Stimulated activated naive B cell treated with anti-CD40 and anti-IgM and Interleukin-4, amounts not matched to agents 10 μg/mL and 1 μg/mL and 100 μg/mL, for 72 hours (primary cell): Measurements from ENCODE around the gene DOLPP1.

ENCODE experiments used
- ATAC-seq, 2 donors: fragments of 150-1000 bp; cut with Tn5 transposase; replicated peaks; 2 replicates each; pipeline ENCODE4 v1.10.0; 2021; ENCODE audit warnings: moderate library complexity in 1 of 2
- DNase-seq: peaks from one replicate; pipeline ENCODE4 v3.0.0; 2021
- H3K27ac Mint-ChIP-seq: one replicate; pipeline ENCODE4 v1.8.0; 2022; ENCODE audit warnings: mild to moderate bottlenecking, mixed read lengths
- H3K27me3 Mint-ChIP-seq, 2 donors: one replicate each; pipeline ENCODE4 v1.8.0; 2022; ENCODE audit warnings: mixed read lengths in 2 of 2
- H3K36me3 Mint-ChIP-seq, 2 donors: one replicate each; pipeline ENCODE4 v1.8.0; 2022; ENCODE audit warnings: mixed read lengths in 2 of 2, mild to moderate bottlenecking in 1 of 2
- H3K4me1 Mint-ChIP-seq, 2 donors: one replicate each; pipeline ENCODE4 v1.8.0; 2022; ENCODE audit warnings: mixed read lengths in 2 of 2, mild to moderate bottlenecking in 1 of 2
- H3K4me3 Mint-ChIP-seq, 2 donors: one replicate each; pipeline ENCODE4 v1.8.0; 2022; ENCODE audit warnings: mild to moderate bottlenecking in 2 of 2, mixed read lengths in 2 of 2, moderate library complexity in 1 of 2
- H3K9me3 Mint-ChIP-seq, 2 donors: one replicate each; pipeline ENCODE4 v1.8.0; 2022; ENCODE audit warnings: mixed read lengths in 2 of 2, mild to moderate bottlenecking in 1 of 2

Gene DOLPP1

GRCh38 chr9:129054163-129054851 is 26.6 kb upstream of the DOLPP1 start:
- no peak overlapping the region for H3K4me3 Mint-ChIP-seq
- H3K36me3 Mint-ChIP-seq = peaks cover 18 to 26% of the 10 kb centered on the region in 2 donors
- H3K9me3 Mint-ChIP-seq = no peaks in the 10 kb centered on the region
- no peaks in the 10 kb centered on the region for H3K27me3 Mint-ChIP-seq
- no peak overlapping the region for H3K27ac Mint-ChIP-seq
- H3K4me1 Mint-ChIP-seq = peaks cover 0 to 5% of the 10 kb centered on the region in 2 donors
- DNase-seq = no peak
- ATAC-seq = no peak

- Mint-ChIP-seq H3K36me3 (peaks cover 19 to 33% of the 10 kb centered on the region in 2 donors), H3K4me3 (no peak overlapping the region), H3K9me3 (no peaks in the 10 kb centered on the region), H3K4me1 (peaks cover 0 to 7% of the 10 kb centered on the region in 2 donors), H3K27me3 (no peaks in the 10 kb centered on the region), H3K27ac (no peak overlapping the region)
- ATAC-seq (peak in 1 of 2 donors; percentile 27), DNase-seq (no peak)
Observed at GRCh38 chr9:129058965-129059795, 21.7 kb upstream of the DOLPP1 start.

GRCh38 chr9:129059796-129060785 is 20.8 kb upstream of the DOLPP1 start:
- Mint-ChIP-seq H3K36me3 (peaks cover 18 to 30% of the 10 kb centered on the region in 2 donors), H3K4me3 (no peak overlapping the region), H3K27me3 (no peaks in the 10 kb centered on the region), H3K4me1 (peaks cover 0 to 7% of the 10 kb centered on the region in 2 donors), H3K27ac (no peak overlapping the region), H3K9me3 (no peaks in the 10 kb centered on the region)
- DNase-seq (no peak), ATAC-seq (no peak)

DNA sequence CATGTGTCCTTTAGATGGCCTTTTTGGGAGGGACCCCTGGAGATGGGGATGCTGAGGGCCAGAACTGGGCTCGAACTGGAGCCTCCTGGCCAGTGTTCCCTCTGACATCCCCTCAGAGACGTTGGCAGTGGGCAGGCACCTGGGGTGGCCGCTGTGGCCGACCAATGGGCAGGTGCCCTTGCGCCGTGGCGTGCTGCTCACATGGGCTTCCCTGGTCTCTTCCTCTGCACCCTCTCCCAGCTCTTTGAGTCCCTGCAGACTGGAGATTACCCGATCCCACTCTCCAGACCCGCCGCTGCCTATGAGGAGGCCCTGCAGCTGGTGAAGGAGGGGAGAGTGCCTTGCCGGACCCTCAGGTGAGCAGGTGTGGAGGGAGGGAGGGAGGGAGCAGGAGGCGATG is 19.9 kb upstream of the DOLPP1 start:
- no peak for DNase-seq
- Mint-ChIP-seq H3K36me3 (peaks cover 22 to 38% of the 10 kb centered on the region in 2 donors), H3K4me1 (peaks cover 0 to 7% of the 10 kb centered on the region in 2 donors), H3K4me3 (no peak overlapping the region), H3K9me3 (no peaks in the 10 kb centered on the region), H3K27me3 (no peaks in the 10 kb centered on the region), H3K27ac (no peak overlapping the region)
- ATAC-seq = no peak

DNA sequence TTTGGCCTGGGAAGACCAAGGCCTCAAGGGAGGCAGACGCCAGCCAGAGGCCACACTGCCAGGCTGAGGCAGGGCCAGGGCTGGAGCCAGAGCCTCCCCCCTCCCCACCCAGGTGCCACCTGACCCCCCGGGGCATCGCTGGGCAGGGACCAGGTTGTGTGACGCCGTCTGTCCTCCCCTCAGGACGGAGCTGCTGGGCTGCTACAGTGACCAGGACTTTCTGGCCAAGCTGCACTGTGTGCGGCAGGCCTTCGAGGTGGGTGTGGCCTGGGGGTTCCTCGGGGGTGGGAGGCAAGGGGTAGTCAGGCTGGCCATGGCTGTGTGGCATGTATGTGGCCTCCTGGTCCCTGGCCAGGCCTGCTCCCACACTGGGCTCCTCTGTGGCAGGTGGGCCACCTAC is 17.9 kb upstream of the DOLPP1 start:
- DNase-seq = no peak
- no peak for ATAC-seq
- H3K27me3 Mint-ChIP-seq = no peaks in the 10 kb centered on the region
- no peak overlapping the region for H3K4me3 Mint-ChIP-seq
- no peak overlapping the region for H3K27ac Mint-ChIP-seq
- H3K9me3 Mint-ChIP-seq = no peaks in the 10 kb centered on the region
- peaks cover 30 to 34% of the 10 kb centered on the region in 2 donors for H3K36me3 Mint-ChIP-seq
- H3K4me1 Mint-ChIP-seq = peaks cover 2 to 9% of the 10 kb centered on the region in 2 donors

- no peak for DNase-seq
- Mint-ChIP-seq H3K9me3 (no peaks in the 10 kb centered on the region), H3K27me3 (no peaks in the 10 kb centered on the region), H3K4me3 (no peak overlapping the region), H3K36me3 (peaks cover 34 to 36% of the 10 kb centered on the region in 2 donors), H3K27ac (no peak overlapping the region), H3K4me1 (peaks cover 15 to 16% of the 10 kb centered on the region in 2 donors)
- ATAC-seq = no peak
Observed at GRCh38 chr9:129064499-129064908, 16.4 kb upstream of the DOLPP1 start.

GRCh38 chr9:129068110-129068509 is 12.8 kb upstream of the DOLPP1 start:
- Mint-ChIP-seq H3K27me3 (no peaks in the 10 kb centered on the region), H3K4me1 (peaks cover 24 to 35% of the 10 kb centered on the region in 2 donors), H3K27ac (peak overlapping the region; percentile 93), H3K36me3 (peaks cover 28 to 37% of the 10 kb centered on the region in 2 donors), H3K4me3 (peak overlapping the region in 1 of 2 donors; percentile 70), H3K9me3 (no peaks in the 10 kb centered on the region)
- DNase-seq (no peak), ATAC-seq (no peak)

GRCh38 chr9:129068990-129069861 is 11.7 kb upstream of the DOLPP1 start:
- ATAC-seq (peak; percentile 99), DNase-seq (peak; percentile 75)
- Mint-ChIP-seq H3K27ac (peak overlapping the region; percentile 93), H3K4me1 (peaks cover 24 to 35% of the 10 kb centered on the region in 2 donors), H3K36me3 (peaks cover 23 to 32% of the 10 kb centered on the region in 2 donors), H3K9me3 (no peaks in the 10 kb centered on the region), H3K27me3 (no peaks in the 10 kb centered on the region), H3K4me3 (peak overlapping the region; percentile 42 to 70)

- Mint-ChIP-seq H3K4me1 (peaks cover 24 to 35% of the 10 kb centered on the region in 2 donors), H3K27ac (peak overlapping the region; percentile 93), H3K4me3 (no peak overlapping the region), H3K36me3 (peaks cover 20 to 28% of the 10 kb centered on the region in 2 donors), H3K27me3 (no peaks in the 10 kb centered on the region), H3K9me3 (no peaks in the 10 kb centered on the region)
- no peak for DNase-seq
- ATAC-seq = no peak
Observed at GRCh38 chr9:129069862-129070641, 10.9 kb upstream of the DOLPP1 start.

GRCh38 chr9:129070696-129071525 is 10.0 kb upstream of the DOLPP1 start:
- Mint-ChIP-seq H3K36me3 (peaks cover 13 to 24% of the 10 kb centered on the region in 2 donors), H3K9me3 (no peaks in the 10 kb centered on the region)

GRCh38 chr9:129071526-129072126 is 9.3 kb upstream of the DOLPP1 start:
- no peak overlapping the region for H3K4me3 Mint-ChIP-seq
- no peaks in the 10 kb centered on the region for H3K27me3 Mint-ChIP-seq
- H3K9me3 Mint-ChIP-seq = no peaks in the 10 kb centered on the region
- H3K36me3 Mint-ChIP-seq = peaks cover 11 to 24% of the 10 kb centered on the region in 2 donors
- DNase-seq (no peak), ATAC-seq (no peak)
- peaks cover 24 to 35% of the 10 kb centered on the region in 2 donors for H3K4me1 Mint-ChIP-seq
- no peak overlapping the region for H3K27ac Mint-ChIP-seq

More at GRCh38 chr9:129070696-129071525, 10.0 kb upstream of the DOLPP1 start:
- Mint-ChIP-seq H3K4me3 (no peak overlapping the region), H3K27me3 (no peaks in the 10 kb centered on the region), H3K4me1 (peaks cover 24 to 35% of the 10 kb centered on the region in 2 donors), H3K27ac (no peak overlapping the region)
- no peak for DNase-seq
- no peak for ATAC-seq
